Measurements from ENCODE around the gene ALDH1A1. TPM values are rescaled to one million over a fixed set of nuclear protein-coding genes. Genes with fewer than 3 reads are reported as not detected.

Gene ALDH1A1
- total RNA-seq, 2 donors from 2014 or later = 16.8 to 427 TPM

- Histone ChIP-seq H3K4me3 (no peak overlapping the region), H3K27me3 (replicated peaks; ENCODE audit: insufficient read depth) (no peaks in the 10 kb centered on the region), H3K9me3 (no peaks in the 10 kb centered on the region), H3K27ac (no peak overlapping the region), H3K4me1 (replicated peaks) (no peaks in the 10 kb centered on the region), H3K36me3 (no peaks in the 10 kb centered on the region)
- intact Hi-C loops (cut with DNase I) = no loop called here
- WGBS = 78% methylated on average over 4 of the region's 4 CpGs
- no peak for TF ChIP-seq POLR2A (IDR thresholded peaks at IDR 0.05)
- no peak for TF ChIP-seq CTCF (IDR thresholded peaks at IDR 0.05)
- no peak for TF ChIP-seq POLR2AphosphoS5 (IDR thresholded peaks at IDR 0.05)
- DNase-seq (ENCODE audit: low spot score) = no peak
Observed at GRCh38 chr9:72919246-72919945, 33.5 kb downstream of the ALDH1A1 start.

- 36% methylated on average over 1 of the region's 1 CpG for WGBS
- intact Hi-C loops (cut with DNase I) = no loop called here
- no peaks in the 10 kb centered on the region for H3K9me3 ChIP-seq
- TF ChIP-seq POLR2A (IDR thresholded peaks at IDR 0.05) = no peak
- TF ChIP-seq CTCF (IDR thresholded peaks at IDR 0.05) = no peak
- no peak for TF ChIP-seq POLR2AphosphoS5 (IDR thresholded peaks at IDR 0.05)
- no peak overlapping the region for H3K27ac ChIP-seq
- no peaks in the 10 kb centered on the region for H3K36me3 ChIP-seq
- H3K4me3 ChIP-seq = no peak overlapping the region
- H3K27me3 ChIP-seq (replicated peaks; ENCODE audit: insufficient read depth) = no peaks in the 10 kb centered on the region
- no peak for DNase-seq (ENCODE audit: low spot score)
- no peaks in the 10 kb centered on the region for H3K4me1 ChIP-seq (replicated peaks)
Observed at GRCh38 chr9:72917892-72918509, 34.9 kb downstream of the ALDH1A1 start.

DNA sequence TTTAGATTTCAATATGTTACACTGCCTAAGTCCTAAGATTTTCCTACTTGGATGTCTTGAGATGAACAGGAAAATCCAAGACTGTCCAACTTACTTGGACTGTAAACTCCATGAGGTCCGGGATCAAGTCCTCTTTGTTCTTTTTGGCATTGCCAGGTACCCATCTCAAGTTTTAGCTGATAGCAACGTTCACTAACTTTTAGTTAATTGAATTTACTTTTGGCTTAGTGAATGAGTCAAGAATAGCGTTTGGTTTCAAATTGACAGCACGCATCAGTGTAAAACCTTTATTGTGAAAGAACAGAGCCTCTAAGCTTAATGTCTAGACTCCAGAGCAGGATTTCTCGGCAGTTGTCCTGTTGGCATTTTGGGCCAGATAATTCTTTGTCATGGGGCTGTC, 37.2 kb downstream of the ALDH1A1 start:
- Histone ChIP-seq H3K4me3 (no peak overlapping the region), H3K36me3 (no peaks in the 10 kb centered on the region), H3K4me1 (replicated peaks) (no peaks in the 10 kb centered on the region), H3K27ac (no peak overlapping the region), H3K9me3 (no peaks in the 10 kb centered on the region), H3K27me3 (replicated peaks; ENCODE audit: insufficient read depth) (no peaks in the 10 kb centered on the region)
- intact Hi-C loops (cut with DNase I) = no loop called here
- TF ChIP-seq POLR2A (IDR thresholded peaks at IDR 0.05) (no peak), POLR2AphosphoS5 (IDR thresholded peaks at IDR 0.05) (no peak), CTCF (IDR thresholded peaks at IDR 0.05) (no peak)
- 76% methylated on average over 5 of the region's 5 CpGs for WGBS
- DNase-seq (ENCODE audit: low spot score) = no peak

GRCh38 chr9:72914750-72915149, 38.1 kb downstream of the ALDH1A1 start:
- no peaks in the 10 kb centered on the region for H3K9me3 ChIP-seq
- no peaks in the 10 kb centered on the region for H3K36me3 ChIP-seq
- no peak overlapping the region for H3K27ac ChIP-seq
- intact Hi-C loops (cut with DNase I) = no loop called here
- no peaks in the 10 kb centered on the region for H3K4me1 ChIP-seq (replicated peaks)
- no peak for DNase-seq (ENCODE audit: low spot score)
- no peak overlapping the region for H3K4me3 ChIP-seq
- TF ChIP-seq CTCF (IDR thresholded peaks at IDR 0.05) (no peak), POLR2AphosphoS5 (IDR thresholded peaks at IDR 0.05) (no peak), POLR2A (IDR thresholded peaks at IDR 0.05) (no peak)
- WGBS = 94% methylated on average over 2 of the region's 2 CpGs
- H3K27me3 ChIP-seq (replicated peaks; ENCODE audit: insufficient read depth) = no peaks in the 10 kb centered on the region

Measured in prostate gland (tissue), 2 donors.